Duodenal mucosa (tissue), 2 donors: ENCODE results near the gene AAMP.
A peak's percentile ranks its signal among the peaks of the same experiment; 100 is the strongest.

ENCODE experiments used
- H3K27ac ChIP-seq: one replicate; pipeline ENCODE4 v1.7.0; 2013; ENCODE audit warnings: low read depth, low read length
- H3K27me3 ChIP-seq, 2 donors: one replicate each; pipeline ENCODE4 v1.7.0; 2013; ENCODE audit warnings: low read length in 2 of 2, control low read depth in 1 of 2; ENCODE audit not compliant: insufficient read depth in 2 of 2, control insufficient read depth in 1 of 2
- H3K36me3 ChIP-seq, 2 donors: one replicate each; pipeline ENCODE4 v1.7.0; 2013; ENCODE audit warnings: low read length in 2 of 2, control low read depth in 1 of 2; ENCODE audit not compliant: insufficient read depth in 2 of 2, control insufficient read depth in 1 of 2
- H3K4me1 ChIP-seq, 2 donors: one replicate each; pipeline ENCODE4 v1.7.0; 2013; ENCODE audit warnings: low read length in 2 of 2, control low read depth in 1 of 2; ENCODE audit not compliant: insufficient read depth in 2 of 2, control insufficient read depth in 1 of 2
- H3K4me3 ChIP-seq, 2 donors: one replicate each; pipeline ENCODE4 v1.7.0; 2013; ENCODE audit warnings: low read length in 2 of 2, low read depth in 1 of 2
- H3K9ac ChIP-seq, 2 donors: one replicate each; pipeline ENCODE4 v1.7.0; 2013; ENCODE audit warnings: low read length in 2 of 2, low read depth in 1 of 2
- H3K9me3 ChIP-seq, 2 donors: one replicate each; pipeline ENCODE4 v1.7.0; 2013; ENCODE audit warnings: low read length in 2 of 2, control low read depth in 1 of 2; ENCODE audit not compliant: control insufficient read depth in 1 of 2

AAMP gene

GRCh38 chr2:218310853-218311540 lies 41.1 kb upstream of the AAMP start:
- peak overlapping the region; percentile 1 for H3K27ac ChIP-seq
- no peak overlapping the region for H3K9ac ChIP-seq
- H3K36me3 ChIP-seq, result no peaks in the 10 kb centered on the region
- H3K9me3 ChIP-seq, result no peaks in the 10 kb centered on the region
- H3K4me1 ChIP-seq, result peaks cover 11 to 23% of the 10 kb centered on the region in 2 donors
- H3K27me3 ChIP-seq, result no peaks in the 10 kb centered on the region
- H3K4me3 ChIP-seq, result no peak overlapping the region

- H3K9ac ChIP-seq, result no peak overlapping the region
- no peaks in the 10 kb centered on the region for H3K9me3 ChIP-seq
- H3K36me3 ChIP-seq, result no peaks in the 10 kb centered on the region
- H3K27me3 ChIP-seq, result no peaks in the 10 kb centered on the region
- H3K4me1 ChIP-seq, result peaks cover 8 to 18% of the 10 kb centered on the region in 2 donors
- H3K27ac ChIP-seq, result no peak overlapping the region
- H3K4me3 ChIP-seq, result no peak overlapping the region
Measured at GRCh38 chr2:218307415-218308090, 37.6 kb upstream of the AAMP start.

GRCh38 chr2:218306184-218306920 lies 36.4 kb upstream of the AAMP start:
- Histone ChIP-seq H3K27ac (no peak overlapping the region), H3K4me3 (no peak overlapping the region), H3K4me1 (peaks cover 8 to 13% of the 10 kb centered on the region in 2 donors), H3K27me3 (no peaks in the 10 kb centered on the region), H3K9ac (no peak overlapping the region), H3K36me3 (no peaks in the 10 kb centered on the region), H3K9me3 (no peaks in the 10 kb centered on the region)

GRCh38 chr2:218305383-218305782 lies 35.4 kb upstream of the AAMP start:
- Histone ChIP-seq H3K27ac (no peak overlapping the region), H3K9me3 (no peaks in the 10 kb centered on the region), H3K9ac (no peak overlapping the region), H3K4me3 (no peak overlapping the region), H3K4me1 (peaks cover 4 to 7% of the 10 kb centered on the region in 2 donors), H3K36me3 (no peaks in the 10 kb centered on the region), H3K27me3 (no peaks in the 10 kb centered on the region)

GRCh38 chr2:218301176-218301819 lies 31.4 kb upstream of the AAMP start:
- Histone ChIP-seq H3K4me3 (no peak overlapping the region), H3K36me3 (no peaks in the 10 kb centered on the region), H3K27me3 (no peaks in the 10 kb centered on the region), H3K9ac (peak overlapping the region in 1 of 2 donors; percentile 43), H3K4me1 (peaks cover 3 to 4% of the 10 kb centered on the region in 2 donors), H3K9me3 (no peaks in the 10 kb centered on the region), H3K27ac (no peak overlapping the region)

GRCh38 chr2:218300141-218300540 lies 30.2 kb upstream of the AAMP start:
- H3K9ac ChIP-seq, result no peak overlapping the region
- H3K4me3 ChIP-seq, result no peak overlapping the region
- H3K27ac ChIP-seq, result no peak overlapping the region
- H3K4me1 ChIP-seq, result peaks cover 5 to 6% of the 10 kb centered on the region in 2 donors
- no peaks in the 10 kb centered on the region for H3K9me3 ChIP-seq
- no peaks in the 10 kb centered on the region for H3K36me3 ChIP-seq
- H3K27me3 ChIP-seq, result no peaks in the 10 kb centered on the region

GRCh38 chr2:218298314-218298875 lies 28.5 kb upstream of the AAMP start:
- Histone ChIP-seq H3K4me1 (peaks cover 18 to 19% of the 10 kb centered on the region in 2 donors), H3K4me3 (no peak overlapping the region), H3K27ac (no peak overlapping the region), H3K9me3 (no peaks in the 10 kb centered on the region), H3K27me3 (no peaks in the 10 kb centered on the region), H3K36me3 (no peaks in the 10 kb centered on the region), H3K9ac (no peak overlapping the region)

GRCh38 chr2:218296847-218297246 lies 26.9 kb upstream of the AAMP start:
- H3K9me3 ChIP-seq, result no peaks in the 10 kb centered on the region
- H3K27ac ChIP-seq, result no peak overlapping the region
- H3K9ac ChIP-seq, result no peak overlapping the region
- H3K4me1 ChIP-seq, result peaks cover 23 to 28% of the 10 kb centered on the region in 2 donors
- H3K27me3 ChIP-seq, result no peaks in the 10 kb centered on the region
- H3K4me3 ChIP-seq, result no peak overlapping the region
- H3K36me3 ChIP-seq, result no peaks in the 10 kb centered on the region

GRCh38 chr2:218296200-218296599 lies 26.3 kb upstream of the AAMP start:
- no peak overlapping the region for H3K9ac ChIP-seq
- H3K4me1 ChIP-seq, result peaks cover 27 to 32% of the 10 kb centered on the region in 2 donors
- H3K9me3 ChIP-seq, result no peaks in the 10 kb centered on the region
- no peak overlapping the region for H3K27ac ChIP-seq
- no peaks in the 10 kb centered on the region for H3K36me3 ChIP-seq
- H3K4me3 ChIP-seq, result no peak overlapping the region
- no peaks in the 10 kb centered on the region for H3K27me3 ChIP-seq
